ENCODE data around the gene PGAM5.
"Not testable (repeated sequence)": the region's sequence is repeated elsewhere in the genome, so short reads cannot be mapped to it uniquely, and the experiment has no call there.

The PGAM5 gene

DNA sequence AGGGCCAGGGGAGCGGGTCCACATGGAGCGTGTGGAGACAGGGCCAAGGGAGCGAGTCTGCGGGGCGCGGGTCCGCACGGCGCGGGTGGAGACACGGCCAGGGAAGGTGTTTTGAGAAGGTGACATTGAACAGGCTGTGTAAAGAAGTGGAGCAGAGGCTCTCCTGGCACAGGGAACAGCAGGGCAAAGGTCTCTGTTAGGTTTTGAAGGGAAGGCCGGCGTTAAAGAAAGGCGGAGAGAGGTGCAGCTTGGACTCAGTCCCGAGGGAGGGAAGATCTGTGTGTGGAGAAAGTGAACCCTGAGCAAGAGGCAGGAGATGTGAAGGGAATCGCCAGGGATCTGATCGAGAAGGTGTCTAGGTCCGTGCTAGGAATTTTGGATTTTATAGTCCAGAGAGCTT lies 21.4 kb upstream of the PGAM5 start:
- DNase-seq: no peak

DNA sequence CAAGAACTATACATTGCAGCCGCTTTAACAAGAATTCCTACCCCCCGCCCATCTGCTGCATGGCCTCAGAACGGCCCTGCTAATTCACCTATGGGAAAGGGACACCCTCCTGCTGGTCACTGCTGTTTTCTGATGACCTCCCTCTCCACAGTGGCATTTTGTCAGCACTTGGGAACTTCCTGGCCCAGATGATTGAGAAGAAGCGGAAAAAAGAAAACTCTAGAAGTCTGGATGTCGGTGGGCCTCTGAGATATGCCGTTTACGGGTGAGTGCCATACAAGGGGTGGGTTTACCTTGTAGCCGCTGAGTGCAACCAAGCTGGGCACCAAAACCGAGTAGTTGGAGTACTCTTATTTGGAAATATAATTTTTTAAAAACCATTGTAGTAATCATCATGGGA lies 20.5 kb upstream of the PGAM5 start:
- DNase-seq: no peak

DNA sequence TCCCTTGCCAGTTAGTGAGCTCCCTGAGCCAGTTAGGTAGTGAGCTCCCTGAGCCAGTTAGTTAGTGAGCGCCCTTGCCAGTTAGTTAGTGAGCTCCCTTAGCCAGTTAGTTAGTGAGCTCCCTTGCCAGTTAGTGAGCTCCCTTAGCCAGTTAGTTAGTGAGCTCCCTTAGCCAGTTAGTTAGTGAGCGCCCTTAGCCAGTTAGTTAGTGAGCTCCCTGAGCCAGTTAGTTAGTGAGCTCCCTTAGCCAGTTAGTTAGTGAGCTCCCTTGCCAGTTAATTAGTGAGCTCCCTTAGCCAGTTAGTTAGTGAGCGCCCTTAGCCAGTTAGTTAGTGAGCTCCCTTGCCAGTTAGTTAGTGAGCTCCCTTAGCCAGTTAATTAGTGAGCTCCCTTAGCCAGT lies 18.6 kb upstream of the PGAM5 start:
- not testable (repeated sequence) for DNase-seq

DNA sequence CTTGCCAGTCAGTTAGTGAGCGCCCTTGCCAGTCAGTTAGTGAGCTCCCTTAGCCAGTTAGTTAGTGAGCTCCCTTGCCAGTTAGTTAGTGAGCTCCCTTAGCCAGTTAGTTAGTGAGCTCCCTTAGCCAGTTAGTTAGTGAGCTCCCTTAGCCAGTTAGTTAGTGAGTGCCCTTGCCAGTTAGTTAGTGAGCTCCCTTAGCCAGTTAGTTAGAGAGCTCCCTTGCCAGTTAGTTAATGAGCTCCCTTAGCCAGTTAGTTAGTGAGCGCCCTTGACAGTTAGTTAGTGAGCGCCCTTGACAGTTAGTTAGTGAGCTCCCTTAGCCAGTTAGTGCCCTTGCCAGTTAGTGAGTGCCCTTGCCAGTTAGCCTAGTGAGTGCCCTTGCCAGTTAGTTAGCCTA lies 15.8 kb upstream of the PGAM5 start:
- not testable (repeated sequence) for DNase-seq

DNA sequence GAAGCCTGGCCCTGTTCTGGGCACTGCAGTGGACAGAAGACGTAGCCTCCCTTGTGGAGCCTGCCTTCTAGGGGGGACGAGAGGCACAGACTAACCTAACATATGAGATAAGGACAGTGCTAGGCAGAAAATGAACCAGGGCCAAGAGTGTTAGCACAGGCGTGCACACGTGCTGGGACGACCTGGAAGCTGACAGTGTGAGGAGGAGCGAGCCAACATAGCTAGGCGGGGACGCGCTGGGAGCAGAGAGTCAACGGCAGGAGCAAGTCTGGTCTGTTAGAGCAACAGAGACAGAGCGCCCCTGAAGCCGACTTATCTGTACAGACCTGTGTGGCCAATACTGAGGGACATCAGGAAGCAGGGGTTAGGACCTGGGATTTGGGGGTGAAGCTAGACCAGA lies 15.2 kb upstream of the PGAM5 start:
- no peak for DNase-seq

DNA sequence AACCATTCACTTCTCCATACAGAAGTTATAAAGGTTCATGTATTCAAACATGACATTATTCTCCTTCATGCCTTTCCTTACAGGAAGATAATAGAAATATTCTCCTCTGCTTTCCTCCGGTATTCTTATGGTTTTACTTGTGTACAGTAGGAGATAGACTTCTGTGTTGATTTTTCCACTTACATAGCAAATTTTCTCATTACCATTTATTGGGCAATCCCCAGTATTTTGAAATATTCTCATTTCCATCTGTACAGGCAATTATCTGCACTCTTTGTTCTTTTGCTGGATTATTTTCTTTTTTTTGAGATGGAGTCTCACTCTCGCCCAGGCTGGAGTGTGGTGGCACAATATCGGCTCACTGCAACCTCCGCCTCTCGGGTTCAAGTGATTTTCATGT lies 12.3 kb upstream of the PGAM5 start:
- DNase-seq: no peak

DNA sequence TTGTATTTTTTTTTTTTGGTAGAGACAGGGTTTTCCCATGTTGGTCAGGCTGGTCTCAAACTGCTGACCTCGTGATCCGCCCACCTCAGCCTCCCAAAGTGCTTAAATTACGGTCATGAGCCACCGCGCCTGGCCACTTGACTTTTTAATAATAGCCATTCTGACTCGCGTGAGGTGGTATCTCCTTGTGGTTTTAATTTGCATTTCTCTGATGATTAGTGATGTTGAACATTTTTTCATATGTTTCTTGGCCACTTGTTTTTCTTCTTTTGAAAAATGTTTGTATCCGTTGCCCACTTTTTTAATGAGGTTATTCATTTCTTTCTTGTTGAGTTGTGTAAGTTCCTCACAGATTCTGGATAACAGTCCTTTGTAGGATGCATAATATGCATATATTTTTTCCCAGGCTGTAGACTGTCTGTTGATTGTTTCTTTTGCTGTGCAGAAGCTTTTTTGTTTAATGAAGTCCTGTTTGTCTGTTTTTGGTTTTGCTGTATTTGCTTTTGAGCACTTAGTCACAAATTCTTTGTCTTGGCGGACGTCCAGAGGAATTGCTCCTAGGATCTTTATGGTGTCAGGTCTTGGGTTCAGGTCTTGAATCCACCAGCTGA lies 10.3 kb upstream of the PGAM5 start:
- DNase-seq: no peak

DNA sequence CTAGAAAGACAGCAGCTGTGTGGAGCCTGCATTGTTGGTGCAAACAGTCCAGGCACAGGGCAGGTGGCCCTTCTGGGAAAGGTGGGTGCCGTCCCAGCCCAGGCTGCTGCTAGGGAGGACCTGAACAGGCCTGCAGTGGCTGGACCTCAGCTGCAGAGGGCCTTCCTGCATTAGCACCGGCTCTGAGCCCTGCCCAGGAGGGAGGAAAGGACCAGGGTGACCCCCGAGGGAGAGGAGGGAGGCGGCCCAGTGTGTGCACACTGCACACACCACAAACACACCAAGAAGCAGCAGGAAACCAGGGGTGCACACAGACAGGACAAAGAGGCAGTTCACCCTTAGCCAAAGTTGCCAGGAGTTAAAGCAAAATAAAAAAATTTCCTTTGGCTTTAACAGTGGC lies 8.0 kb upstream of the PGAM5 start:
- no peak for DNase-seq

DNA sequence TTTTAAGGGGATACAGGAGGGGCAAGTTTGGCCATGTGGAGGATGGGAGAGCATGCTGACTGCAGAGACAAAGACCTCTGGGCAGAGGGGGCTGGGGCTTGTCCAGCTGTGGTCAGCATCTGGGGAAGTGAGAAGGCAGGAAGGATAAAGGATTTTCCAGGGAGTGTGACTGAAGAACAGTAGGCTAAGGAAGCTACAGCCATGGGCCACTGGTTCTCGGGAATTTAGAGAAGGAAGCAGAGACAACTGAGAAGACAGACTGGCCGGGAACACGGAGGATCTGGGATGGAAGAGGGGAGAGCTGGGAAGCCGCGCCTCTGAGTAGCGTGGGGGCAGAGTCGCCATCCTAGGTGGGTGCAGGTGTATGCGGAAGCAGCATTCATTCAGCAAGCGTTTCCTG lies 7.0 kb upstream of the PGAM5 start:
- DNase-seq: no peak

DNA sequence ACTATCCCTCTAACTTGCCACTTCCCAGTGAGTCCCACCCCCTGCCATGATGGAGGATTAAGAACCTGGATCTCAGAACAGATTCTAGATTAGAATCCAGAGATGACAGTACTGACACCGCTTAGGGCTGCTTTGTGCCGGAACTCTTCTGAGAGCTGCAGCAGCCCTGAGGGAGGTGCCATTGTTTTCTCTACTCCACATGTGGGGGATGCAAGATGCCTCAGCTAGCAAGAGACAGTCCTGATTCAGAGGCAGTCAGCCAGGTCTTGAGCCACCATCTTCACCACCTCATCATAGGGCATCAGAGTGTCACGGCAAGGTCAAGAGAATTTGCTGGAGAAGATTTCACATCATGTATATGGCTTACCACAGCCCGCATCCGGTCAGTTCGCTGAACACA lies 3.4 kb upstream of the PGAM5 start:
- no peak for DNase-seq

DNA sequence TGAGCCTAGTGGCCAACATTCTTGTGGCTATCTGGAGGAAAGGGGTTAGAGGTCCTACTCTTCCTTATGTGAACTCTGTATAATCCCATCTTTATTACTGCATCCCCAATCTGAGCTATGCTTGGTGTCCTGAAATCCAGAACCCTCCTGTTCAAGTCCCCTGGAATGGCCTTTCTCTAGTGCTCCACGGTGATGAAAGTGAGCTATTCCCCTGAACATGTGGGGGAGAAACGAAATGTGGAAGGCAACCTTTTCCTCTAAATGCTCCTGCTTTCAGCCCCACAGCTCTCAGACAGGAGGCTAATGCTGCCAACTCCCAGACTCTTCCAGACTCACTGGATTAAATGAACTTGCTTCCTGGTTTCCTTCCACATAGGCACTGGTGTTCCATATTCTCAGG lies 2.5 kb upstream of the PGAM5 start:
- DNase-seq: no peak

DNA sequence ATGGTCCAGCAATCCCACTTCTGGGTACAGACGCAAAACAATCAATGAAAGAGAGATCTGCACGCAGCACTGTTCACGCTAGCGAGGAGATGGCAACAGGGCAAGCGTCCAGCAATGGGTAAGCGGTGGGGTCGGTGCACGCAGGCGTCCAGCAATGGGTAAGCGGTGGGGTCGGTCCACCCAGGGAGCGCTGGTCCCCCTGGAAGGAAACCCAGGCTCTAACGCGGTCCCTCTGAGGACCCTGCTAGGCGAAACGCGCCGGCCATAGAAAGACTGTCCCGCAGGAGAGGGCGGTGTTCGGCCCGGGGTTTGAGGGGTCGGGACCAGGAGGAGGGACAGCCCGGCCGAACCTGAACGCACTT lies 618 bp upstream of the PGAM5 start:
- no peak for DNase-seq

DNA sequence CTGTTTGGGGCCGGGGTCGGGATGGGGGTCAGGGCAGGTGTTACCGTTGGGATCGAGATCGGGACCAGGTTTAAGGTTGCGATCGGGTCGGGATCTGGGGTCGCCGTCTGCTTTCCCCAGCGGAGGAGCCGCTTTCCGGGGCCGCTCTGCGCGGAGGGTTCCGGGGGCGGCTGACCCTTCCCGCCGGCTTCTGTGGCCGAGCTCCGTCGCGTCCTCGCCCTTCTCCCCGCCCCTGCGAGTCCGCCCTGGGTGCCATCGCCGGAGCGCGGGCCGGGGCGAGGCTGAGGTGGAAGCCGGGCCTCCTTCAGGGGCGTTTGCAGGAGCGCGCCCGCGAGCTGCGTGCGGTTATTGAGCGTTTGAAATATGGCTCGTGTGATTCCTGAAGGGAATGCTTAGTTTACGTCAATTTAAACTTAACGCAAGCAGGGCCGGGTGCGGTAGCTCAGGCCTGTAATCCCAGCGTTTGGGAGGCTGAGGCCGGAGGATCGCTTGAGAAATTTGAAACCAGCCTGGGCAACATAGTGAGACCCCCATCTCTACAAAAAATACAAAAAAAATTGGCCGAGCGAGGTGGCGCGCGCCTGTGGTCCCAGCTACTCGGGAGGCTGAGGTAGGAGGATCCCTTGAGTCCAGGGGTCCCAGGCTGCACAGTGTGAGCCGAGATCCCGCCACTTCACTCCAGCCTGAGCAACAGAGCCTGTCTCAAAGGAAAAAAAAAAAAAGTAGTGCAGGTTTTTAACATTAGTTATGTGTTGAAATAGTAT lies 620 bp downstream of the PGAM5 start:
- DNase-seq: no peak

DNA sequence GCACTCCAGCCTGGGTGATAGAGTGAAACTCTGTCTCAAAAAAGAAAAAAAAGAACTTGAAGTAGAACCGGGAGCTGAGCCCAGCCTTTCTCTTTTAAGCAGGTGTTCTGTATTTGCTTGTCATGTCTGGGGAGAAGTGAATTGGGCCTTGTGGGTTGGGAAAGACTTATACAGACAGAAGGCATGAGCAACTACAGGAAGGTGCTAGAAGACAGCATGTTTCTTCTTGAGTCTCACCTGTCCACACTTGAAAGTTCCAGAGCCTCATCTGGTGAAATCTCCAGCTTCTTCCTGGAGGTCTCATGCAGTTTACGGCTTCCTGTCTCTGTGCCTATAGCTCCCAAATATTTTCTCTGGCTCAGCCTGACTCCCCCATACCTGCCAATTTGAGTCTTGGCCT lies 2.5 kb downstream of the PGAM5 start:
- no peak for DNase-seq

DNA sequence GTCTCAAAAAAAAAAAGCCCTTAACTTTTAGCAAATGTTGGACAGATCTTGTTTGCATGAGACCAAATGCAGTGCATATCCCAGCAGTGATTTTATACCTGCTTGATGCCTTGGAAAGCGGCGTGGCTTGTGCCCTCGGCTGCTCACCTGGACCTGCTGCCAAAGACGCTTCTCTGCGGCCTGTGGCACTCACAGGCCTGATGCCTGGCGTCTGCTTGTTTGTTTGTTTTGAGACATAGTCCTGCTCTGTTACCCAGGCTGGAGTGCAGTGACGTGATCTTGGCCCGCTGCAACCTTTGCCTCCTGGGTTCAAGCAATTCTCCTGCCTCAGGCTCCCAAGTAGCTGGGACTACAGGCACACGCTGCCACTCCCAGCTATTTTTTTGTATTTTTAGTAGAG lies 5.2 kb downstream of the PGAM5 start:
- DNase-seq: no peak

DNA sequence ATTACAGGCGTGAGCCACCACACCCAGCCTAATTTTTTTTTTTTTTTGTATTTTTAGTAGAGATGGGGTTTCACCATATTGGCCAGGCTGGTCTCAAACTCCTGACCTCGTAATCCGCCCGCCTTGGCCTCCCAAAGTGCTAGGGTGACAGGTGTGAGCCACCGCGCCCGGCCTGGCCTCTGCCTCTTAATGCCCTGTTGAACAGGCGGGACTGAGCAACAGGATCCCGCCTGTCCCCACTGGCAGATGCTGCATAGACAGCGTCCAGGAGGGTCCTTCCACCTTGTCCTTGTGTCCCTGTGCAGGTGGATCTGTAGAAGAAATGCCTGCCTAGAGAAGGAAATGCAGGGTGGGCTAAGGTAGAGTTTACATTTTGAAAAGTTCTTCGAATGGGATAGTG lies 5.7 kb downstream of the PGAM5 start:
- DNase-seq: no peak

DNA sequence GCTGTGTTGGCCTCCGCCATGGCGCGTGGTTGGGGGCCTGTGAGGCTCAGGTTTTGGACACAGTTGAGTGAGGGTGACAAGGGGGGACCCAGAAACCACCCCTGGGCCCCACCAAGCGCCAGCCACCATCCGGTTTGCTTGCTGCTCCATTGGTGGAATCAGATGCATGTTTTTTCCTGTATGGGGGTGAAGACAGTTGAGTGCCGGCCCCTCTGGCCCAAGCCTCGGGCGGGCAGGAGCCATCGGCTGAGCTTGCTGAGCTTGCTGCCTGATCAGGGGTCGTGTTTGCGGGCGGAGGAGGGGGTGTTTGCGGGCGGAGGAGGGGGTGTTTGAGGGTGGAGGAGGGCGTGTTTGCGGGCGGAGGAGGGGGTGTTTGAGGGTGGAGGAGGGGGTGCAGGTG lies 6.4 kb downstream of the PGAM5 start:
- DNase-seq: no peak

DNA sequence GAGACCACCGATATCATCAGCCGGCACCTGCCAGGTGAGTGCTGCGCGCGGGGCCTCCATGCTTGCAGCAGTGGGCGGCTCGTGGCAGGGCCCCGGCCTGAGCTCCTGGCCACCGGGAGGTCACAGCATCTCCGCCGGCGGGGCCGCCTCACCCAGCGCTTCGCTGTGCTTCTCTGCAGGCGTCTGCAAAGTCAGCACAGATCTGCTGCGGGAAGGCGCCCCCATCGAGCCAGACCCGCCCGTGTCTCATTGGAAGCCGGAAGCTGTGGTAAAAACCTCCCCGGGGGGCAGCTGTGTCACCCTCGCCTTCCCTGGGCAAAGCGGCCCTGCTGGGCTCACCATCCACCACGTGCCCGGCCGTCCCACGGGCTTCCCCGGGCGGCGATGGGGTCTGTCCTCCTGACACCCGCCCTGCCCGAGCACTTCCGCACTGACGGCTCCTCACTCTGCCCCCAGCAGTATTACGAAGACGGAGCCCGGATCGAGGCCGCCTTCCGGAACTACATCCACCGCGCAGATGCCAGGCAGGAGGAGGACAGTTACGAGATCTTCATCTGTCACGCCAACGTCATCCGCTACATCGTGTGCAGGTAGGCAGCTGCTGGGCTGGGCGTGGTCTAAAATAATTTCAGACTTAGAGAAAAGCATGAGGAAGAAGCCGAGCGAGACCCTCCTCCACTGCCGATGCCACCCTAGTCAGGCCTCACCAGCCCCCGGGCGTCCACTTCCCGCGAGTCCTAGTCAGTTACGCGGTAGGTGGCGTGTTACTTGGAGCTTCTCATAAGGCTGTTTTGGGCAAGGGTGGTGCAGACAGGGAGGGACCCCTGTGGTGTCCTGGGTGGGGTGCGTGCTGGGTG lies 7.1 kb downstream of the PGAM5 start:
- DNase-seq: no peak

DNA sequence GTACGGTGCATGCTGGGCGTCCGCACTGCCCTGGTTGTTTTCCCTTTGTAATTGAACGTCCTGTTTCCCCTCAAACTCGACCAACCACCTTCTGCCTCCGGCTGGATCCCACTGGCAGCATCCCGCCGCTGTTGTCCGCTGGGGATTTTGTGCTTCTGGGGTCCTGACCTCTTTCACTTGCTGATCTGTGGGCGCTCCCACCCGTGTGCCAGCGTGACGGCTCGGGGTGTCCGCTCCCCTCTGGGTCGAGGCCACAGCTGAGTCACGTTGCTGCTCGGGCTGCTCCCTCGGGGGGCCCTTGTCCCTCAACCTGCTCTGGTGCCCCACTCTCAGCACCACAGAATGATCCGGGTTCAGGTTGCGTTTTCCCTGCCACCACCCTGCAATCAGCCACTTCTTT lies 8.0 kb downstream of the PGAM5 start:
- no peak for DNase-seq

DNA sequence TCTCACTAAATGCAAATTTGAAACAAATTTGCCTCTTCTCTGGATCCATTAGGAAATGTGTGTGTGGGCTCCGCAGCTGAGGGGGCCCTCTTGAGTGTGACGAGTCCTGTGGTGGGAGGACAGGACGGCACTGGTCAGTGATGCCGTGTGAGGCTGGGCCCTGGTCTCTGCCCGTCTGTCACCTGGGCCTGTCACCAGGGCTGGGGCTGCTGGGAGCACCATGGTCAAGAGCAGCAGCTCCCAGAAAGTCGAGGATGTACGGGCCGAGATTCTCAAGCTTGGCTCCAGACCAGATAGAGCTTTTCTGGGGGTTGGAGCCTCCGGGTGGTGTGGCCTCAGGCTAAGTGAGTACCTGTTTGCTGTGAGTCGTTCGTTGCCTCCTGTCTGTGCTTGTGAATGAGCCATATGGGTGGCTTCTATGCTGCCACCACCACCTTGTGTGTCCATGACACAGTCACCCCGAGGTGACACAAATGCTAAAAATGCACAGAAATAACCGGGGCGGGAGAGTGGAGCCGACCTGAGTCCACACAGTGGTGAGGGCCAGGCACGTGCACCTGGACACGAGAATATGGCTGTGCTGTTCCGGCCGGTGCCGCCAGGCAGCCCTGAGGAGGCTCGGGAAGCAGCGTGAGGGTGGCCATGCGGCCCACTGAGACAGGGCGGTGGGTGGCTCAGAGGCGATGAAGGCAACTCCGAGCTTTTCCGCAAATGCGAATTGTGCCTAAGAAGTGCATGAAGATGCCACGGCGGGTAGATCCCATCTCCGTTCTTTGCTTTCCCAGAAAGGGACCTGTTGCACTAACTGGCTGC lies 8.7 kb downstream of the PGAM5 start:
- no peak for DNase-seq

DNA sequence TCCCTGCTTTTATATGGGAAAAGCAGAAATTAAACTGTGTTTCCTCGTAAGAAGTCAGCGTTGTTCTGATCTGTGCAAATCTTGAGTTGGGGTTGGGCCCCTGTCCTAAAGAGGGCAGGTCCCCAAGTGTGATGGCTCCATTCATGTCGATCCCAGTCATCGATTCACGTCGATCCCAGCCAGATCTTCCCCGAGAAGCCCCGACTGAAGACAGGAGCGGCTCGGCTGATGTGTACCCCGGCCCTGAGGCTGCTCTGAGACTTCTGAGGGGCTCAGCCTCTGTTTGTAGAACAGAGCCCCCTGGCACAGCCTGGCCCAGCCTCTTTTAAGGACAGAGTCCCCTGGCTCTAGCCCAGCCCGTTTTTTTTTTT lies 9.3 kb downstream of the PGAM5 start:
- DNase-seq: no peak

DNA sequence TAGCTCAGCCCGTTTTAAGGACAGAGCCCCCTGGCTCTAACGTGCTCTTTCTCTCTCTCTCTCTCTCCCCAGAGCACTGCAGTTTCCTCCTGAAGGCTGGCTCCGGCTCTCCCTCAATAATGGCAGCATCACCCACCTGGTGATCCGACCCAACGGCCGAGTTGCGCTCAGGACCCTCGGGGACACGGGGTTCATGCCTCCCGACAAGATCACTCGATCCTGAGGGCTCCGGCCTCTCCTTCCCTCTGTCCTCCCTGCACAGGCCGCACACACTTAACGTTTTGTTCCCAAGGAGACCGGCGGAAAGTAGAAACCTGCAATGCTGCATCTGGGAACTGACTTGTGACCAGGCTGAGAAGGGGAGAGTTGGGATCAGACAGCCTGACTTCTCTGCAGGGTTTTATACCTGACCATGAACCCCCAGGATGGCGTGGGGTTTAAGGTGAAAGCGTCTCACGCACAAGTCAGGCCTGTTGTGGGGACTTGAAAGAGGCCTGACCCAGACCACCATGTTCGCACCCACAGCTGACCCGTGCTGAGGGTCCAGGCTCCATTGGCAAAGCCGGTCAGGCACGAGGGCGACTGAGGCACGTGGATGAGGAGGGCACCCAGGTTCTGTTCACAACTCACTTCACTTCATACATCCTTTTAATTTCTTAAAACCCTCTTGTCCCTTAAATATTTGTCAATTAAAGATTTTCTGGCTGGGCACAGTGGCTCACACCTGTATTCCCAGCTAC lies 10.1 kb downstream of the PGAM5 start:
- no peak for DNase-seq
